ENCODE results near the gene S100A2.

The S100A2 gene

GRCh38 chr1:153541641-153542590 is 23.7 kb downstream of the S100A2 start:
- no peak for DNase-seq (ENCODE audit: extremely low spot score)
- TF ChIP-seq PKNOX1 (IDR thresholded peaks at IDR 0.05): no peak
- TF ChIP-seq FOXM1 (IDR thresholded peaks at IDR 0.05; ENCODE audit: borderline replicate concordance): no peak
- TF ChIP-seq ZNF384 (IDR thresholded peaks at IDR 0.05): no peak
- no peak for TF ChIP-seq TARDBP (IDR thresholded peaks at IDR 0.05)
- TF ChIP-seq ARNT (IDR thresholded peaks at IDR 0.05): no peak
- TF ChIP-seq ELF4 (IDR thresholded peaks at IDR 0.05): no peak
- no peak for TF ChIP-seq FOXA1 (IDR thresholded peaks at IDR 0.05)
- no peak for TF ChIP-seq CTBP1 (IDR thresholded peaks at IDR 0.05; ENCODE audit: borderline replicate concordance)
- no peak for TF ChIP-seq FOXK2 (IDR thresholded peaks at IDR 0.05)
- CTCF ChIA-PET: no interaction called here

GRCh38 chr1:153540394-153541361 is 25.0 kb downstream of the S100A2 start, which contains the start of gene S100A5:
Gene S100A5 (minus strand): TSS chr1:153540934. CDS start chr1:153540191, 743 bp downstream.
- POLR2A ChIA-PET: interaction anchor here (0.8 to 2.2 kb wide), 3 partner anchors 26 to 94 kb away, joined by 3 to 11 read pairs (median 4); partner anchors contain the start of genes CHTOP and S100A13
- CTCF ChIA-PET: interaction anchor here (0.5 to 1.0 kb wide), 2 partner anchors 14 to 26 kb away, joined by 3 read pairs; no protein-coding TSS in a partner anchor
- DNase-seq (ENCODE audit: extremely low spot score): no peak
- TF ChIP-seq ARNT (IDR thresholded peaks at IDR 0.05) (no peak), FOXM1 (IDR thresholded peaks at IDR 0.05; ENCODE audit: borderline replicate concordance) (no peak), CTBP1 (IDR thresholded peaks at IDR 0.05; ENCODE audit: borderline replicate concordance) (no peak), PKNOX1 (IDR thresholded peaks at IDR 0.05) (no peak), BHLHE40 (IDR thresholded peaks at IDR 0.05; ENCODE audit: borderline replicate concordance) (no peak), ZNF384 (IDR thresholded peaks at IDR 0.05) (no peak), SP1 (IDR thresholded peaks at IDR 0.05) (no peak), FOXA1 (IDR thresholded peaks at IDR 0.05) (no peak), SUZ12 (IDR thresholded peaks at IDR 0.05) (no peak), NFRKB (IDR thresholded peaks at IDR 0.05) (no peak), ELF4 (IDR thresholded peaks at IDR 0.05) (no peak), TARDBP (IDR thresholded peaks at IDR 0.05) (no peak), FOXK2 (IDR thresholded peaks at IDR 0.05) (no peak), L3MBTL2 (conservative IDR thresholded peaks at IDR 0.05) (no peak), HDGF (IDR thresholded peaks at IDR 0.05; ENCODE audit: borderline replicate concordance) (no peak), LEF1 (IDR thresholded peaks at IDR 0.05; ENCODE audit: borderline replicate concordance) (no peak)

More at GRCh38 chr1:153541641-153542590, 23.7 kb downstream of the S100A2 start:
- POLR2A ChIA-PET: interaction anchor here (2.2 kb wide), 1 partner anchor 92 kb away, joined by 11 read pairs; the partner anchor contains the start of gene CHTOP

GRCh38 chr1:153539395-153540093 is 26.1 kb downstream of the S100A2 start:
- POLR2A ChIA-PET: interaction anchor here (2.2 kb wide), 1 partner anchor 95 kb away, joined by 11 read pairs; the partner anchor contains the start of gene CHTOP
- CTCF ChIA-PET: interaction anchor here (1.0 kb wide), 1 partner anchor 15 kb away, joined by 3 read pairs; no protein-coding TSS in a partner anchor

More at GRCh38 chr1:153539395-153540093, 26.1 kb downstream of the S100A2 start:
- DNase-seq (ENCODE audit: extremely low spot score): no peak
- no peak for TF ChIP-seq PKNOX1 (IDR thresholded peaks at IDR 0.05)
- TF ChIP-seq ELF4 (IDR thresholded peaks at IDR 0.05): no peak
- no peak for TF ChIP-seq SP1 (IDR thresholded peaks at IDR 0.05)
- no peak for TF ChIP-seq TARDBP (IDR thresholded peaks at IDR 0.05)
- TF ChIP-seq FOXM1 (IDR thresholded peaks at IDR 0.05; ENCODE audit: borderline replicate concordance): no peak
- TF ChIP-seq HDGF (IDR thresholded peaks at IDR 0.05; ENCODE audit: borderline replicate concordance): no peak
- no peak for TF ChIP-seq ARNT (IDR thresholded peaks at IDR 0.05)
- TF ChIP-seq FOXA1 (IDR thresholded peaks at IDR 0.05): no peak
- TF ChIP-seq LEF1 (IDR thresholded peaks at IDR 0.05; ENCODE audit: borderline replicate concordance): no peak
- TF ChIP-seq BHLHE40 (IDR thresholded peaks at IDR 0.05; ENCODE audit: borderline replicate concordance): no peak
- no peak for TF ChIP-seq ZNF384 (IDR thresholded peaks at IDR 0.05)
- TF ChIP-seq SUZ12 (IDR thresholded peaks at IDR 0.05): no peak
- no peak for TF ChIP-seq FOXK2 (IDR thresholded peaks at IDR 0.05)
- TF ChIP-seq NFRKB (IDR thresholded peaks at IDR 0.05): no peak
- TF ChIP-seq L3MBTL2 (conservative IDR thresholded peaks at IDR 0.05): no peak
- no peak for TF ChIP-seq CTBP1 (IDR thresholded peaks at IDR 0.05; ENCODE audit: borderline replicate concordance)

Data from HEK293T (cell line).